Thymus (tissue), 11 donors: Measurements from ENCODE around the gene FNBP1L. TPM values are rescaled to one million over a fixed set of nuclear protein-coding genes. Genes with fewer than 3 reads are reported as not detected.

Experiments
- DNase-seq, 9 donors: peaks; one replicate each; pipeline ENCODE4 v3.0.0-alpha.2; 2013; ENCODE audit warnings: low spot score in 9 of 9, low read depth in 6 of 9, missing footprints in 1 of 9
- H3K27ac ChIP-seq, 2 donors: one replicate each; pipeline ENCODE4 v1.5.1; 2013; ENCODE audit warnings: control low read depth in 1 of 2, low read depth in 1 of 2, low read length in 1 of 2, mild to moderate bottlenecking in 1 of 2, moderate library complexity in 1 of 2
- H3K27me3 ChIP-seq, 2 donors: one replicate each; pipeline ENCODE4 v1.5.1; 2013; ENCODE audit warnings: low read length in 1 of 2; ENCODE audit not compliant: control insufficient read depth in 2 of 2, insufficient read depth in 1 of 2
- H3K36me3 ChIP-seq, 2 donors: one replicate each; pipeline ENCODE4 v1.5.1; 2013; ENCODE audit warnings: low read length in 1 of 2, mild to moderate bottlenecking in 1 of 2, moderate library complexity in 1 of 2; ENCODE audit not compliant: control insufficient read depth in 2 of 2, insufficient read depth in 2 of 2
- H3K4me1 ChIP-seq, 2 donors: one replicate each; pipeline ENCODE4 v1.5.1; 2013; ENCODE audit warnings: low read length in 2 of 2; ENCODE audit not compliant: control insufficient read depth in 2 of 2, insufficient read depth in 2 of 2
- H3K4me3 ChIP-seq, 2 donors: one replicate each; pipeline ENCODE4 v1.5.1; 2013; ENCODE audit warnings: low read length in 2 of 2, control low read depth in 1 of 2, mild to moderate bottlenecking in 1 of 2
- H3K9me3 ChIP-seq, 2 donors: one replicate each; pipeline ENCODE4 v1.5.1; 2013; ENCODE audit warnings: low read length in 1 of 2, mild to moderate bottlenecking in 1 of 2; ENCODE audit not compliant: control insufficient read depth in 2 of 2, insufficient read depth in 1 of 2
- WGBS: extraction: QIAGEN DNeasy Blood & Tissue Kit; methylation state at CpG from one replicate; pipeline ENCODE4 v1.1.7; 2013; 5-methylcytosine and 5-hydroxymethylcytosine counted together
- polyA plus RNA-seq: library from polyadenylated mRNA; stranded (reverse); fragments of 200-250 nt; gene quantifications from one replicate; pipeline ENCODE4 v1.2.3, GENCODE V29; 2013
- total RNA-seq: library from RNA; stranded (reverse); fragments of 120-200 nt; gene quantifications from one replicate; pipeline ENCODE4 v1.2.4, GENCODE V29; 2013
- donor health status: healthy.

Gene FNBP1L
- total and polyA plus RNA-seq, 2 donors = 8.9 to 13.1 TPM

GRCh38 chr1:93489756-93490155, 41.8 kb downstream of the FNBP1L start:
- H3K36me3 ChIP-seq = no peaks in the 10 kb centered on the region
- no peaks in the 10 kb centered on the region for H3K9me3 ChIP-seq
- DNase-seq = no peak
- no peak overlapping the region for H3K4me3 ChIP-seq
- H3K27me3 ChIP-seq = no peaks in the 10 kb centered on the region
- no peak overlapping the region for H3K27ac ChIP-seq
- no peaks in the 10 kb centered on the region for H3K4me1 ChIP-seq

GRCh38 chr1:93490357-93490756, 42.4 kb downstream of the FNBP1L start:
- Histone ChIP-seq H3K36me3 (no peaks in the 10 kb centered on the region), H3K4me1 (no peaks in the 10 kb centered on the region), H3K4me3 (no peak overlapping the region), H3K27ac (no peak overlapping the region), H3K9me3 (no peaks in the 10 kb centered on the region), H3K27me3 (no peaks in the 10 kb centered on the region)
- DNase-seq = no peak

GRCh38 chr1:93495911-93496310, 48.0 kb downstream of the FNBP1L start:
- Histone ChIP-seq H3K36me3 (no peaks in the 10 kb centered on the region), H3K4me1 (no peaks in the 10 kb centered on the region), H3K27ac (no peak overlapping the region), H3K4me3 (no peak overlapping the region), H3K27me3 (no peaks in the 10 kb centered on the region), H3K9me3 (no peaks in the 10 kb centered on the region)
- no peak for DNase-seq
- 100% methylated on average over 1 of the region's 1 CpG for WGBS

- H3K9me3 ChIP-seq = no peaks in the 10 kb centered on the region
- H3K4me3 ChIP-seq = no peak overlapping the region
- 97% methylated on average over 4 of the region's 4 CpGs for WGBS
- H3K27ac ChIP-seq = no peak overlapping the region
- H3K4me1 ChIP-seq = no peaks in the 10 kb centered on the region
- no peaks in the 10 kb centered on the region for H3K36me3 ChIP-seq
- H3K27me3 ChIP-seq = no peaks in the 10 kb centered on the region
- DNase-seq = no peak
Observed at GRCh38 chr1:93496520-93496919, 48.6 kb downstream of the FNBP1L start.

GRCh38 chr1:93499075-93499474, 51.2 kb downstream of the FNBP1L start:
- H3K27ac ChIP-seq = no peak overlapping the region
- WGBS = 92% methylated on average over 2 of the region's 2 CpGs
- H3K27me3 ChIP-seq = no peaks in the 10 kb centered on the region
- no peak overlapping the region for H3K4me3 ChIP-seq
- H3K4me1 ChIP-seq = no peaks in the 10 kb centered on the region
- no peaks in the 10 kb centered on the region for H3K9me3 ChIP-seq
- DNase-seq = no peak
- no peaks in the 10 kb centered on the region for H3K36me3 ChIP-seq

- Histone ChIP-seq H3K27me3 (no peaks in the 10 kb centered on the region), H3K27ac (no peak overlapping the region), H3K4me1 (no peaks in the 10 kb centered on the region), H3K9me3 (no peaks in the 10 kb centered on the region), H3K4me3 (no peak overlapping the region), H3K36me3 (no peaks in the 10 kb centered on the region)
- DNase-seq = no peak
- WGBS = 98% methylated on average over 4 of the region's 4 CpGs
Observed at GRCh38 chr1:93499533-93499932, 51.6 kb downstream of the FNBP1L start.

- Histone ChIP-seq H3K4me3 (no peak overlapping the region), H3K9me3 (no peaks in the 10 kb centered on the region), H3K27ac (no peak overlapping the region), H3K4me1 (no peaks in the 10 kb centered on the region), H3K36me3 (no peaks in the 10 kb centered on the region), H3K27me3 (no peaks in the 10 kb centered on the region)
- no peak for DNase-seq
- 97% methylated on average over 2 of the region's 2 CpGs for WGBS
Observed at GRCh38 chr1:93500275-93500674, 52.4 kb downstream of the FNBP1L start.

GRCh38 chr1:93501399-93501798, 53.5 kb downstream of the FNBP1L start:
- Histone ChIP-seq H3K4me3 (no peak overlapping the region), H3K36me3 (no peaks in the 10 kb centered on the region), H3K9me3 (no peaks in the 10 kb centered on the region), H3K27ac (no peak overlapping the region), H3K4me1 (no peaks in the 10 kb centered on the region), H3K27me3 (no peaks in the 10 kb centered on the region)
- 98% methylated on average over 3 of the region's 3 CpGs for WGBS
- no peak for DNase-seq

GRCh38 chr1:93501829-93502369, 54.0 kb downstream of the FNBP1L start:
- no peak overlapping the region for H3K27ac ChIP-seq
- H3K36me3 ChIP-seq = no peaks in the 10 kb centered on the region
- H3K27me3 ChIP-seq = no peaks in the 10 kb centered on the region
- WGBS = 94% methylated on average over 1 of the region's 1 CpG
- no peaks in the 10 kb centered on the region for H3K4me1 ChIP-seq
- H3K9me3 ChIP-seq = no peaks in the 10 kb centered on the region
- H3K4me3 ChIP-seq = no peak overlapping the region
- no peak for DNase-seq

- Histone ChIP-seq H3K4me3 (no peak overlapping the region), H3K27me3 (no peaks in the 10 kb centered on the region), H3K27ac (no peak overlapping the region), H3K4me1 (no peaks in the 10 kb centered on the region), H3K36me3 (no peaks in the 10 kb centered on the region), H3K9me3 (no peaks in the 10 kb centered on the region)
- no peak for DNase-seq
- WGBS = 100% methylated on average over 1 of the region's 1 CpG
Observed at GRCh38 chr1:93502571-93502970, 54.7 kb downstream of the FNBP1L start.
